Keratinocyte (primary cell): ENCODE data around the gene MBNL3. TPM values are rescaled to one million over a fixed set of nuclear protein-coding genes. Genes with fewer than 3 reads are reported as not detected.

Experiments used
- DNase-seq: peaks from one replicate; pipeline ENCODE4 v3.0.0-alpha.2; 2011; ENCODE audit warnings: low read depth, missing footprints, low spot score
- FAIRE-seq: peaks from 2 replicates; lab custom pipeline; 2011; peaks lifted over from hg19 to GRCh38; lab: Jason Lieb, UNC
- H2AFZ ChIP-seq: 2 replicates; pipeline ENCODE4 v1.6.0; 2012; ENCODE audit warnings: low read length, control low read depth, inconsistent platforms; ENCODE audit not compliant: control insufficient read depth
- H3K27ac ChIP-seq: 2 replicates; pipeline ENCODE4 v1.5.1; 2011; ENCODE audit warnings: low read length; ENCODE audit not compliant: control insufficient read depth, insufficient read depth
- H3K27me3 ChIP-seq: 3 replicates; pipeline ENCODE4 v1.6.0; 2011; ENCODE audit warnings: low read length; ENCODE audit not compliant: control insufficient read depth, insufficient read depth; ENCODE audit errors: extremely low read depth
- H3K36me3 ChIP-seq, 2 experiments: 2 replicates in 1 of 2; 3 replicates in 1 of 2; pipeline ENCODE4 v1.5.1; 2011; ENCODE audit warnings: low read length in 2 of 2, mild to moderate bottlenecking in 1 of 2; ENCODE audit not compliant: control insufficient read depth in 2 of 2, insufficient read depth in 2 of 2; ENCODE audit errors: extremely low read depth in 1 of 2
- H3K4me1 ChIP-seq: 3 replicates; pipeline ENCODE4 v1.5.1; 2011; ENCODE audit warnings: low read length; ENCODE audit not compliant: control insufficient read depth, insufficient read depth; ENCODE audit errors: extremely low read depth
- H3K4me2 ChIP-seq: 3 replicates; pipeline ENCODE4 v1.6.0; 2011; ENCODE audit warnings: low read depth, low read length; ENCODE audit not compliant: control insufficient read depth, insufficient read depth; ENCODE audit errors: extremely low read depth
- H3K4me3 ChIP-seq, 3 experiments: fragments of 200-600 bp in 1 of 3; sonication (generic) in 1 of 3; 2 replicates in 2 of 3; 3 replicates in 1 of 3; pipeline ENCODE4 v1.5.1; 2011 to 2016; ENCODE audit warnings: low read length in 3 of 3, mild to moderate bottlenecking in 3 of 3, control low read depth in 2 of 3, inconsistent platforms in 1 of 3, low read depth in 1 of 3, mixed read lengths in 1 of 3, mixed run types in 1 of 3, moderate library complexity in 1 of 3; ENCODE audit not compliant: control insufficient read depth in 2 of 3, insufficient read depth in 2 of 3; ENCODE audit errors: extremely low read depth in 1 of 3
- H3K79me2 ChIP-seq: 2 replicates; pipeline ENCODE4 v1.6.0; 2012; ENCODE audit warnings: low read length; ENCODE audit not compliant: control insufficient read depth, insufficient read depth
- H3K9ac ChIP-seq: 3 replicates; pipeline ENCODE4 v1.6.0; 2011; ENCODE audit warnings: low read length; ENCODE audit not compliant: control insufficient read depth, insufficient read depth; ENCODE audit errors: extremely low read depth
- H3K9me1 ChIP-seq: 3 replicates; pipeline ENCODE4 v1.6.0; 2011; ENCODE audit warnings: low read length; ENCODE audit not compliant: control insufficient read depth, insufficient read depth; ENCODE audit errors: extremely low read depth
- H3K9me3 ChIP-seq: 2 replicates; pipeline ENCODE4 v1.5.1; 2012; ENCODE audit warnings: low read depth, low read length; ENCODE audit not compliant: control insufficient read depth
- H4K20me1 ChIP-seq: 3 replicates; pipeline ENCODE4 v1.6.0; 2011; ENCODE audit warnings: low read length; ENCODE audit not compliant: control insufficient read depth, insufficient read depth; ENCODE audit errors: extremely low read depth
- CTCF ChIP-seq, 3 experiments: IDR thresholded peaks in 1 of 3; conservative IDR thresholded peaks in 1 of 3; optimal IDR thresholded peaks in 1 of 3; 2 replicates in 2 of 3; 3 replicates in 1 of 3; pipeline versions ENCODE3 to v1.5.1; 2011; ENCODE audit warnings: low read length in 3 of 3, mild to moderate bottlenecking in 3 of 3, moderate library complexity in 2 of 3, control low read depth in 1 of 3, inconsistent platforms in 1 of 3; ENCODE audit not compliant: insufficient read depth in 2 of 3; ENCODE audit errors: extremely low read depth in 1 of 3
- EZH2 ChIP-seq: IDR thresholded peaks from one replicate; pipeline ENCODE4 v1.6.1; 2012; ENCODE audit warnings: inconsistent platforms, mild to moderate bottlenecking, low read length, moderate library complexity
- dilution Hi-C: fragments of 300-500 bp; cut with MboI; formaldehyde crosslinking; loops from one replicate; pipeline ENCODE4 v1.7.0; 2020; ENCODE audit warnings: low sequenced_read_pairs; ENCODE audit not compliant: extremely low pct_ligation_motif_present
- polyA plus RNA-seq, 5 experiments: library from polyadenylated mRNA; depleted of rRNA in 3 of 5; stranded (reverse) in 3 of 5; stranded (forward) in 1 of 5; unstranded in 1 of 5; fragments of >200 nt; gene quantifications; 1 replicate in 1 of 5; 2 replicates in 3 of 5; 3 replicates in 1 of 5; pipeline versions ENCODE4 v1.2.1 to v1.2.3, GENCODE V29; 2011 to 2012; ENCODE audit warnings: missing spikeins in 2 of 5, low read depth in 1 of 5, low replicate concordance in 1 of 5

The MBNL3 gene
- polyA plus RNA-seq, 1 donor (not counting 4 experiments of a cell fraction or from before 2014, with no cell fraction given), result 6.9 TPM

GRCh38 chrX:132501606-132502005 is 12.8 kb upstream of the MBNL3 start:
- Histone ChIP-seq H3K4me1 (no peaks in the 10 kb centered on the region), H3K36me3 (no peaks in the 10 kb centered on the region), H4K20me1 (no peaks in the 10 kb centered on the region), H3K27ac (no peak overlapping the region), H3K79me2 (no peaks in the 10 kb centered on the region), H3K9me1 (no peaks in the 10 kb centered on the region), H3K9me3 (no peaks in the 10 kb centered on the region), H3K4me3 (no peak overlapping the region), H3K9ac (no peak overlapping the region), H3K27me3 (no peaks in the 10 kb centered on the region), H3K4me2 (no peak overlapping the region), H2AFZ (no peak overlapping the region)
- TF ChIP-seq CTCF (optimal IDR thresholded peaks at IDR 0.05 in 1 of 3, IDR thresholded peaks at IDR 0.05 in 1 of 3, conservative IDR thresholded peaks at IDR 0.05 in 1 of 3; ENCODE audit: extremely low read depth in 1 of 3, insufficient read depth in 2 of 3, low read length in 3 of 3), result no peak
- no peak for TF ChIP-seq EZH2
- DNase-seq (no peak), FAIRE-seq (no peak)
- dilution Hi-C loops, result no loop called here

DNA sequence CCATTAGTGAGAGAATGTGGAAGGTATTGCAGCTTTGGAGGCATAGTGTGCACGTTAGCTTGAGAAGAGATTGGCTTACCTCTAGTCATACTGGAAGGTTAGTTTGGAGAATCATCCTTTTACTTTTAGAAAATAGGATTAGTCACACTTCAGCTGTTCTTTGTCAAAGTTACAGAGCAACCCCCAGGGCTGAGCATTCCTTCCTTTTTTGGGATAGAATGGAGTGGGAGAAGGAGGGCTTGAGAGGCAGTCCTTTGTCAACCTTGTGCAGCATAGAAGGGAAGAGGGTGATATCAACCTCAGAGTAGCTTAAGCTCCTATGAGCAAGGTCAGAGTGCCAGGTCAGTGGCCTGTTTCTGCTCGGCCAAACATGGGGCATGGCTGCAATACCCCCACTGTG is 8.6 kb upstream of the MBNL3 start:
- no peaks in the 10 kb centered on the region for H3K36me3 ChIP-seq
- H3K4me3 ChIP-seq, result no peak overlapping the region
- DNase-seq (no peak), FAIRE-seq (no peak)
- dilution Hi-C loops, result no loop called here
- no peaks in the 10 kb centered on the region for H3K4me1 ChIP-seq
- H3K4me2 ChIP-seq, result no peak overlapping the region
- no peaks in the 10 kb centered on the region for H3K79me2 ChIP-seq
- H3K9ac ChIP-seq, result no peak overlapping the region
- H2AFZ ChIP-seq, result no peak overlapping the region
- TF ChIP-seq EZH2 (no peak), CTCF (optimal IDR thresholded peaks at IDR 0.05 in 1 of 3, IDR thresholded peaks at IDR 0.05 in 1 of 3, conservative IDR thresholded peaks at IDR 0.05 in 1 of 3; ENCODE audit: extremely low read depth in 1 of 3, insufficient read depth in 2 of 3, low read length in 3 of 3) (no peak)
- no peaks in the 10 kb centered on the region for H3K27me3 ChIP-seq
- no peaks in the 10 kb centered on the region for H4K20me1 ChIP-seq
- H3K9me3 ChIP-seq, result no peaks in the 10 kb centered on the region
- H3K27ac ChIP-seq, result no peak overlapping the region
- H3K9me1 ChIP-seq, result no peaks in the 10 kb centered on the region
